ENCODE data around the gene ITPR3. TPM values are rescaled to one million over a fixed set of nuclear protein-coding genes. Genes with fewer than 3 reads are reported as not detected.

The ITPR3 gene
- total and polyA plus RNA-seq, 8 donors, result 14.1 to 149 (median 65.6) TPM

GRCh38 chr6:33600761-33601160, 20.4 kb upstream of the ITPR3 start:
- Histone ChIP-seq H3K9me3 (peaks cover 0 to 7% (median 2%) of the 10 kb centered on the region in 4 donors), H3K36me3 (no peaks in the 10 kb centered on the region), H3K4me1 (peaks cover 0 to 9% (median 3%) of the 10 kb centered on the region in 4 donors), H3K27ac (no peak overlapping the region), H3K4me3 (no peak overlapping the region), H3K27me3 (no peaks in the 10 kb centered on the region)
- TF ChIP-seq POLR2A (IDR thresholded peaks at IDR 0.05), result no peak
- no peak for TF ChIP-seq POLR2AphosphoS5 (IDR thresholded peaks at IDR 0.05)
- no peak for TF ChIP-seq CTCF (IDR thresholded peaks at IDR 0.05)
- no peak for TF ChIP-seq EP300 (IDR thresholded peaks at IDR 0.05)
- no peak for DNase-seq
- intact Hi-C loops (cut with DNase I; ENCODE audit: low total_unique reads), result no loop called here
- WGBS, 5 donors, result 87 to 98% (median 95%) methylated on average over 4 to 6 of the region's 6 CpGs

DNA sequence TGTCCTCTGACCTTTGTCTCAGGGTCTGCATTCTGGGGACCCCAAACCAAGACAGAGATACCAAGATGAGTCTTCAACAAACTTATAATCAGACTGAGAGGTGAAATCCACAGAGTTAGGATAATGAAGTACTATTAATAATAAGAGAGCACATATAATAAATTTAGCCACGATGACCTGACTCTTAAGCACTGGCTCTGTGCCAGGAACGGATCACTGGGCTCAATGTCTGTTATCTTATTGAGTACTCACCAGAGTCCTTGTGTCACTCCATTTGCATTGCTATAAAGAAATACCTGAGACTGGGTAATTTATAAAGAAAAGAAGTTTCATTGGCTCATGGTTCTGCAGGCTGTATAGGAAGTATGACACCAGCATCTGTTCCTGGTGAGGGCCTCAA, 18.9 kb upstream of the ITPR3 start:
- 24 to 37% (median 26%) methylated on average over 2 of the region's 2 CpGs for WGBS, 5 donors
- Histone ChIP-seq H3K4me3 (no peak overlapping the region), H3K27ac (no peak overlapping the region), H3K9me3 (peaks cover 0 to 7% (median 2%) of the 10 kb centered on the region in 4 donors), H3K4me1 (peaks cover 0 to 15% (median 3%) of the 10 kb centered on the region in 4 donors), H3K27me3 (no peaks in the 10 kb centered on the region), H3K36me3 (no peaks in the 10 kb centered on the region)
- intact Hi-C loops (cut with DNase I; ENCODE audit: low total_unique reads), result no loop called here
- no peak for DNase-seq
- TF ChIP-seq CTCF (IDR thresholded peaks at IDR 0.05) (no peak), POLR2A (IDR thresholded peaks at IDR 0.05) (no peak), EP300 (IDR thresholded peaks at IDR 0.05) (no peak), POLR2AphosphoS5 (IDR thresholded peaks at IDR 0.05) (no peak)

DNA sequence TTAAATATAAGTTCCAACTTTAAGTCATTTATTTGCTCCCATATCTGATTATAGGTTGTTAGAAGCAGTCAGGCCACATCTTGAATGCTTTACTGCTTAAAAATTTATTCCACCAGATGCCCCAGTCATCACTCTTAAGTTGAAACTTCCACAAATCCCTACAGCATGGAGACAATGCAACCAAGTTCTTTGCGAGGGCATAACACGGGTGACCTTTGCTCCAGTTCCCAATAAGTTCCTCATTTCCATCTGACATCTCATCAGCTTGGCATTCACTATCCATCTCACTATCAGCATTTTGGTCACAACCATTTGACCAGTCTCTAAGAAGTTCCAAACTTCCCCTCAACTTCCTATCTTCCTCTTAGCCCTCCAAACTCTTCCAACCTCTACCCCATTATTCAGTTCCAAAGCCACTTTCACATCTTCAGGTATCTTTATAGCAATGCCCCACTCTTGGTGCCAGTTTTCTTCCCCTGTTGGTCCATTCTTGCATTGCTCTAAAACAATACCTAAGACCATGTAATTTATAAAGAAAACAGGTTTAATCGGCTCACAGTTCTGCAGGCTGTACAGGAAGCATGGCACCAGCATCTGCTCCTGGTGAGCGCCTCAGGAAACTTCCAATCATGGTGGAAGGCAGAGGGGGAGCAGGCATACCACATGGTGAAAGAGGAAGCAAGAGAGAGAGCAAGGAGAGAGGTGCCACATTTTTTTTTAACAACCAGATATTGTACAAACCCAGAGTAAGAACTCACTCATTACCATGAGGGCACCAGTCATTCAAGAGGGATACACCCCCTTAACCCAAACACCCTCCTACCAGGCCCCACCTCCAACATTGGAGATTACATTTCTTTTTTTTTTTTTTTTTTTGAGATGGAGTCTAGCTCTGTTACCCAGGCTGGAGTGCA, 15.9 kb upstream of the ITPR3 start:
- H3K4me3 ChIP-seq, result no peak overlapping the region
- DNase-seq, result no peak
- WGBS, 5 donors, result 88 to 96% (median 91%) methylated on average over 4 of the region's 4 CpGs
- no peaks in the 10 kb centered on the region for H3K27me3 ChIP-seq
- no peaks in the 10 kb centered on the region for H3K36me3 ChIP-seq
- H3K27ac ChIP-seq, result no peak overlapping the region
- TF ChIP-seq CTCF (IDR thresholded peaks at IDR 0.05) (no peak), POLR2A (IDR thresholded peaks at IDR 0.05) (no peak), POLR2AphosphoS5 (IDR thresholded peaks at IDR 0.05) (no peak), EP300 (IDR thresholded peaks at IDR 0.05) (no peak)
- peaks cover 0 to 35% (median 10%) of the 10 kb centered on the region in 4 donors for H3K4me1 ChIP-seq
- peaks cover 0 to 7% (median 2%) of the 10 kb centered on the region in 4 donors for H3K9me3 ChIP-seq
- intact Hi-C loops (cut with DNase I; ENCODE audit: low total_unique reads), result no loop called here

DNA sequence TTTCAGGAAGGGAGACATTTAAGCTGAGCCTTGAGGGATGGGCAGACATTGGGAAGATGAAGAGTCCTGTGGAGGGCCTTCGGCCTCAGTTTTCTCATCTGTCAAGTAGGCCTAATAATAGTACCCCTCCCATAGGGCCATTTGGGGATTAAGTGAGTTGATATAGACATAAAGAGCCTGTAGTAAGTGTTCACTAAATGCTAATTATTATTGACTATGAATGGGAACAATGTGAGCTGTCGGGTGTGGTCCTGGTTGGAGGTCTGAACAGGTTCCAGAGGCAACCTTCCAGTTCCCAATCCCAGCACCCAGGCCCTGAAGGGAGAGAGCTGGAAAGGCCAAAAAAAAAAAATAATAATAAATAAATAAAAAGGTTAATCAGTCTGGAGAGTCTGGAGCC, 14.5 kb upstream of the ITPR3 start:
- Histone ChIP-seq H3K4me3 (no peak overlapping the region), H3K36me3 (no peaks in the 10 kb centered on the region), H3K4me1 (peaks cover 8 to 49% (median 23%) of the 10 kb centered on the region in 4 donors), H3K27me3 (no peaks in the 10 kb centered on the region), H3K9me3 (peaks cover 0 to 7% (median 2%) of the 10 kb centered on the region in 4 donors), H3K27ac (no peak overlapping the region)
- 75 to 85% (median 81%) methylated on average over 2 of the region's 2 CpGs for WGBS, 5 donors
- TF ChIP-seq POLR2A (IDR thresholded peaks at IDR 0.05), result no peak
- intact Hi-C loops (cut with DNase I; ENCODE audit: low total_unique reads), result no loop called here
- DNase-seq, result no peak
